Epidermal melanocyte (primary cell): ENCODE results near the gene UBALD1.

Source experiments
- DNase-seq: peaks from one replicate; pipeline ENCODE4 v3.0.0; 2011; ENCODE audit warnings: low spot score; ENCODE audit not compliant: insufficient read length

The UBALD1 gene

DNA sequence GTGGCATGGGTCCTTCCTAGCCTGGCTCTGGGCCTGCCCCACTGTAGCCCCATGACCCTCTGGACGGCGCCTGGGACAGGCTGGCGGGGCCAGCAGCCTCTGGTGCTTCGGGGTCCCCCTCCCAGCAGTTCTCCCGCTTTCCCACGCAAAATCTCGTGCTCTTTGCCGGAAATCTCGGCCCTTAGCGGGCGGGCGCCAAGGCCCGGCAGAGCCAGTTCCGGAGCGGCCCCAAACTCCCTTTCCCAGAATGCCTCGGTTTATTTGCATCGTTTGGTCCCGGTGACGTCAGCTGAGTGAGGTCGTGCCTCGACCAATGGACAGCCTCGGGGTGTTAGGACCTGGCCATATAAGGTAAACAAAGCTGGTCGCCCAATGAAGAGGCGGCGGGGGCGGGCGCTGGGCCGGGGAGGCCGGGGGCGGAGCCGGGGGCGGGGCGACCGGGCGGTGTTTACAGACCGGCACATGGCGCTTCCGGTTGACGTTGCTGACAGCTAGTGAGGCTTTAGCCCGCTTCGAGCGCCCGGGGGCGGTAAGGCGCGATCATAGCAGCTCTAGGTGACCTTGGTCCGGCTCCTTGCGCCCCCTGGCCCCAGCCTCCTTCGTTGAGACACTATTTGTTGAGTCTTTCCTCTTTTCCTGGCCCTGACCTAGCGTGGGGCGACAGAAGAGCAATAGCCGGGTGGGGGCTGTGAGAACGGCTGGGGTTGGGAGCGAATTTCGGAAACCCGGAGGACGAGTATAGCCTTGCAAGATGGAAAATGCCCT is 1.5 kb upstream of the UBALD1 start:
- peak; percentile 98 for DNase-seq

DNA sequence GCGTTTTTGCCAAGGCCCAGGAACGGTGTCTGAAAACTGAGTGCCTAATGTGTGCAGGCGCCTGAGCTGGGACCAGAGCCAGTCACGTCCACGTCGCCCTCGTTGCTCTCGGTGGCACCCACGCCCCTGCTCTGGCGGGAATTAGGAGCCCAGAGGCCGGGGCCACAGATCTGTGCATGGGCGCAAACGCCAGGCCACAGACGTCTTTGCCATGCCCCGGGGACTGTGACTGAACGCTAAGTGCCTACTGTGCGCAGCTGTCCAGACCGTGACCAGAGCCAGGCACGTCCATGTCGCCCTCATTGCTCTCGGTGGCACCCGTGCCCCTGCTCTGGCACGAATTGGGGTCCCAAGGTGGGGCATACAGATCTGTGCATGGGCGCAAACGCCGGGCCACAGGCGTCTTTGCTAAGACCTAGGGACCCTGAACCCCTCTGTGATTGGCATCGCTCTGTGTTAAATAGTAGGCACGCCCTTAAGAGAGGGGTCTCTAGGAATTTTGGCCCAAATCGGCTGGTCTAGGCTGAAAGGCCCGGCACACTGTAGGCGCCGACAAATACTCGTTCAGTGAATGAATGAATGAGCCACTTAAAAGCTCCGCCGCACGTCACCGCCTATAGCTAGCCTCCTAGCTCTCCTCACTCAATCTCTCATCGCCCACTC is 827 bp upstream of the UBALD1 start:
- no peak for DNase-seq

DNA sequence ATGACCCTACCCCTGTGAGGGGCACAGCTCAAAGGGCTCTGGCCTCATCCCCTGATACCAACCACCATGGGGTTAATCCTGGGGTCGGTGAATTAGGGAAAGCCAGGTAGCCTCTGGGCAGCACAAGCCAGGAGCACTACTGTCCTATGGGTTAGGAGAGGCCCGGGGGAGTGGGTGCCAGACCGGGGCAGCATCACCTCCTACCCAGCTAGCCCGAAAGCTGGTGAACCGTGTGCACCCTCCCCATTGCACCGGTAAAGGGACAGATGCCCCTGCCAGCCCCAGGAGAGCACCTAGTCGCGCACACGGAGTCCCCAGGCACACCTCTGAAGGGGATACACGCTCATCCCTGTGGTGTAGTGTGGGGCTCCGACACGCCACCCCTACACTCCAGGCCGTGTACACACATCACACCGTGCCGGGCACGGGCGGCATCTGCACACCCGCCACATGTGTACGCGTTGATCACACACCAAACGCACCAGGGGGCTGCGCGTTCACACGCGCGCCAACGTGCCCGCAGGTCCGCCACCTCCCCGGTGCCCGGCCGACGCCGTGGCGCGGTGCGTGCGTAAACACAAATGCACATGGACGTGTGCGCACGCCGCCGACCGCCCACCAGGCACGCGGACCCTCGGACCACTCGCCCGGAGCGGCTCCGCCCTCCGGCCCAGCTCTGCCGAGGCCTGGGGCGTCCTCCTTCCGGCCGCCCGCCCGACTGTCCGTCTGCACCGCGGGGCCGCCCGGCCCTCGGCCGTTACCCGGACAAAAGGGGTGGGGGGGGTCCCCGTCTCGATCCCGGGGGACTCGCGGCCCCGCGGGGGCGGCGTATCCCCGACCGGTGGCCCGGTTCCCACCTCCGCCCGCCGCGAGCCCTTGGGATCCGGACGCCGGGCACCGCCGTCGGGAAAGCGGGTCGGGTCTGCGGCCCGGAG is 785 bp downstream of the UBALD1 start:
- DNase-seq: no peak

DNA sequence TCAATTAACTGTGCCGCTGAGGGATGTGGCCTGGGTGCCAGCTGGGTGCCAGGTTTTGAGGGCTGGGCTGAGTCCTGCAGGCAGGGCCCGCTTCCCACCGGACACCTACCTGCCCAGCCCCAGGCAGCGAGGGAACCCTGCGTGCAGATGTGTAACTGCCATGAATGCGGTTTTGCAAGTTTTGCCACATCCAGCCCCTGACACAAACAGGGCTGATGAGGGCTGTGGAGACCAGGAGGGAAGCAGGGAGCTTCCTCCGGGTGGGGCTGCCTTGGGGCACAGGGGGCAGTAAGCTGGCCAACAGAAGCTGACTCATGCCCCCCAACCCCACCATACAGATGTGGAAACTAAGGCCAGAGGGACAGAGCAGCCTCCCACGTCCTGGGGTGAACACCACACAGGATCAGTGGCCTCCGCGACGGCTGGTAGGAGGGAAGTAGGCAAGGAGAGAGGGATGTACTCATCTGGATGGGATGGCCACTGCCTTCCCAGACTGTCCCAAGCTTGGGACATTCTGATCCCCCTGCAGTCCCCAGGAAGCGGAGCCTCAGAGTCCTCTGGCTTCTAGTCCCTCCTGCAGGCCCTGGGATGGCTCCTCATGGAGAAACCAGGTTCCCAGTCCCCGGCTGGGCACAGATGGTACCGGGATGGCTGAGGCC is 1.6 kb downstream of the UBALD1 start:
- DNase-seq: no peak

DNA sequence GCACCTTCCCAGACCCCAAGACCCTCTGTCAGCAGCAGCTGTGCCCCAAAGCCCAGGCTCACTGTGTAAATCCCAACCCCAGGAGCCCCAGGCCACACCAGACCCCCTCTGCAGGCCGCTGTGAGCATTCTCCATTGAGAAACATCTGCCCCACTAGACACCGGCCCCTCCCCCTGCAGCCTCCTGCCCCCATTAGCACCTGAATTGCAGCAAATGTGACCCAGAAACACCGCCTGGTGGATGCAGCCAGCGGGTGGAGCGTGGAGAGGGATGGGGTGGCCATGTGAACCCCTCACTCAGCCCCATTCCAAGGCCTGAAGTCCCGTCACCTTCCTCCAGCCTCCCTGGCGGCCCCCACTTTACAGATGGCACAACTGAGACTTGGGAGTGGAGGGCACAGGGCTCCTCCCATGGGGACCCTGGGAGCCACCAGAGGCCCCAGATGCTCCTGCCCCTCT is 2.2 kb downstream of the UBALD1 start:
- no peak for DNase-seq

DNA sequence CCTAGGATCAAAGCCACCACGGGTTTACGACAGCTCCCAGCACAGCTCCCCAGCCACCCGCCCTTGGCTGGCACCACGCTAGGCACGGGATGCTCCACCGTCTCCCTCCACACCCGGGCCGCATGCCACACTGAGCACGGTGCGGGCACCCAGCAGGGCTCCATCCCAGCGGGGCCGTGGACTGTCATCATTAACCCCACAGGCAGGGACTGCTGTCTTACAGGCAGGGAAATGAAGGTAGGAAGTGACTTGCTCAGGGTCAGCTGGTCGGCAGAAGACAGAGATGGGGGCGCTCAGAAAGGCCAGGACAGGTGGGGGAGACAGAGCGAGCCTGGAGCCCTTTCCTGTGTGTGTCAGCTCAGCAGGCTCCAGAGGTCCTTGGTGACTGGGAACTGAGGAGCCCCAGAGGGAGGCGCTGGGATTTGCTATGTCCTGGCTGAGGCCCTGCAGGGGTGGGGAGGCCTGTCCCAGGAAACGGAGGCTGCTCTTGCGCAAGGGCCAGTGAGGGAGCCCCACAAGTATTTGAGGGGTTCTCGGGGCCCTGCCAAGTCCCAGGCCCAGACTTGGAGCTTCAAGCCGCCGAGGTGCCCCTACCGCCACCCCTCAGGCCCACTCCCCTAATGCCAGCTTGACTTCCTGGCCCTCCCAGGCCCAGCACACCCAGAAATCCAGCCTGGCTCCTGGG is 3.2 kb downstream of the UBALD1 start:
- no peak for DNase-seq

DNA sequence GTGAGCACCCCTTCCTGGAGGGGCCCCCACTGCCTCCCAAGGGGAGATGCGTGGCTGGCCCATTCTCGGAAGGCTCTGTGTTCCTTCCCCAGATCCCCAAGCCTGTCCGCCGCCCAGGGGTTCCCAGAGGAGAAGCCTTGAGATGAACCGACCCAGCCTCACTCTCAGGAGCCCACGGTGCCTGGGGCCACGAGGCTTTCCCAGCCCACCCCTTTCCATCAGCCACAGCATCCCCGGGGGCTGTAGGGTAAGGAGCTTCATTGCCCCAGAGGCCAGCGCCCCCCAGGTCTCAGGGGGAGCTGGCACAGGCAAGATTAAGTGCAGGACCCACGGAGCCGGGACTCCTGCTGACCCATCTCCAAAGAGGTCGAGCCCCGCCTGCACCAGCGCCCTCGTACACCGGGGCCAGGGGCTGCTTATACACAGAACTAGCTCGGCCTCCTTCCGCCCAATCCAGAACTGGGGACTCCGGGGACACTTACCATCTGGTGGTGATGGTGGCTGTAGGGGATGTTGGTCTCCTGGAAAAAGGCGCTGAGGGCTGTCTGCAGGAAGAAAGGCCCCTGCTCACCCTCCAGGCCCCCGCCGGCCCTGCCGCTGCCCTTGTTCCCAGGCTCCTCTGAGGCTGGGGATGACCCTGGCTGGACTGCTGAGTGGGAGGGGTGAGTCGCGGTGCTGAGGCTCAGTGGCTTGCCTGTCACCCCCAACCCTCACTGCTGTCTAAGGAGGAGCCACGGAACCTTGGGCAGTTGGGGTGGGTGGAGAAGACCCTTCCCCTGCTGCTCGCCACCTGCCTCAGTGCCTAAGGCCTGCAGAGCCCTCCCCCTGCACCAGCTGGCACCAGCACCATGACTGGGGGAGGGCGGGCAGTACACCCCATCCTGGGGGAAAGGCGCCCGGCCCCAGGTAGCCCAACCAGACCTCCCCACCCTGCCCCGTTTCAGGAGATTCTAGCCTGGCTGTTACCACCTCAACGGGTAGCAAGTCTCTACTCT is 4.4 kb downstream of the UBALD1 start:
- DNase-seq: no peak

DNA sequence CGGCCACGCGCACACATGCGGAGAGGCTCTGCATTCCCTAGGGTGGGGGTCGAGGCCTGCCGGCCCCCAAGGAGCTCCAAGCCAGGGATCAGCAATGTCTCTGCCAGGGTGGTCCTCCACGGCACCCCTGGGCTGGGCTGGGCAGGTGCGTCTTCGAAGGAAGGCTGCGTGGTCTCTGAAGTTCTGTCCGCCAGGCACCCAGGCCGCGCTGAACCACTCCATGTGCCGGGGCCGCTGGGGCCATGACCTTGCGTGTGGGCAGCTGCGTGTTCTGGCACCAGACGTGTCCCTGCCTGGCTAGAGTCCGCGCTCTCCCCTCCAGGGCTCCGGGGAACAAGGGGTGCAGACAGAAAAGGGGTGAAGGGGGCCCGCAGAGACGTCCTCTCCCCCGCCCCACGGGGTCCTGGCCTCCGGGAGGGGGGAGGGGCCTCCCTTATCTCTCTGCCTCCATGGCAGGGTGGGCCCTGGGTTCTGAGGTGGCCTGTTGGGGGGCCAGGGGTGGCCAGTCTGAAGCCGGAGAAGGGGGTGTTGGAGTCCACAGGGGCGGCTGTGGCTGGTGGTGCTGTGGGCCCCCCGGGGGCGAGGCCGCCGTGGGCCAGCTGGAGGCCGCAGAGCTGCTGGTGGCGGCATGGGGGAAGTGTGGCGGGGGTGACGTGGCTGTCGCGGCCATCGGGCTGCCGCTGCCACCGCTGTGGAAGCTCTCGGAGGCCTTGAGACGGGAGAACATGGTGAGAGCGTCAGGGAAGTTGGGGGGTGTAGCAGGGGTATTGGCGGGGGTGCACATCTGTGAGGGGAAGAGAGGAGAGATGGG is 5.3 kb downstream of the UBALD1 start:
- DNase-seq: no peak

DNA sequence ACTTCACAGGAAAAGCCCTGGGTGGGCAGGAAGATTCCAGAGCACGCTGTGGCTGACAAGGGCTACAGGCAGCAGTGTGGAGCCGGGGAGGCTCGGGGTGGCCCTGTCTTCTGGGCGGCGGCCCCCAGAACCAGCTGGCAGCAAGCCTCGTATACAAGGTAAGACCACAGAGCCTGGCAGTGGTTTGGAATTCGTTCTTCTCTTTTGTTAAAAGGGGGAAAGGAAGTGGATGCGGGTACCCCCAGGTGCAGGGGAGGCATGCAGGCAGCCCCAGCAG is 6.0 kb downstream of the UBALD1 start:
- DNase-seq: no peak

DNA sequence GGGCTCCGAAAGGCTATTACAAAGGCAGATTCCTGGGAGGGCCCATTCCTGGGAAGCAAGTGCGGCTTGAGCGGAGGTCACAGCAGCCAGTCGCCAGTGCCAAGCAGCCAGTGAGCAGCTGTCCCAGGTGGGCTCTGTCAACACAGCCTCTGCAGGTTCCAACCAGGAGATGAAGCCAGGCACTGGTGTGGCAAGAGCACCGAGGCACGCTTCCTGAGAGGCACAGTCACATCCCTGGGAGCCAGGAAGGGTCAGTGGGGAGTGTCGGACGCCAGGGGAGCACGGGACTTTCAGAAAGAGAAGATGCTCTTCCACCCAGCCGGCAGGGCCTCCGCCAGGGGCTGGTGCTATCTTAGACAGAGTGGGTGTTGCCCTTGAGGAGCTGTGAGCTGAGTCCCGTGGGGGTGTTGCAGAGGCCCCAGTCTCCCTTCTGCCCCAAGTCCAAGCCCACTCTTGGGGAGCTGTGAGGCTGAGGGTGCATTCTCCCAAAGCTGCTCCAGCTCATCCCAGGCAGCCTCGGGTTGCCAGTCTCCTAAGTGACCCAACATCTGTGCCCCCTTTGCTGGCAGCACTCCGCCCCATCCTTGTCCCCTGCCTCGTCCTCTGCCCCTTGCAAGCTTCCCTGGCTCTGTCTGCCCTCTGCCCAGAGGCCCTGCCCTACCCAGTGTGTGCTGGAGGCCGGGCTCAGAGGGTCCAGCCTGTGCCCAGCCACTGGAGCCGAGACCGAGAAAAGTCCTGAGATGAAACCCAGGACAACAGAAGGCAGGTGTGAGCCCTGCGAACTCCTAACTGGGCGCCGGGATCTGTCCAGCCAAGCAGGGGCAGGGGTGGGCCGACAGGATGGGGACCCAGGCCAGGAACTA is 6.6 kb downstream of the UBALD1 start:
- no peak for DNase-seq

DNA sequence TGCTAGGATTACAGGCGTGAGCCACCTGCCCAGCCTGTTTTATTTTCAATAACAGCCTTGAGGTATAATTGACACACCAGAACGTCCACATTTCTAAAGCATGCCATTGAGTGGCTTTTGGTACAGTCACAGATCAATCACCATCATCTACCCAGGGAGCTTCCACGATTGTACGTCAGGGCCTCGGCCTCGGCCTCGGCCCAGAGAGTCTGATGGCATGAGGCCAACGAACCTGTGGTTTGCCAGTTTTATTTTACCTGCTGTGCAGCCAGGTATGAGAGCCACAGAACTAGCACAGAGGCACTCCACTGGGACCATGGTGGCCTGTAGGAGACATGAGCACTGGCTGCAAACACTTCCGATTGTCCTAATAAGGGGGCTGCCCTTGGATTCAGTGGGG is 8.3 kb downstream of the UBALD1 start:
- no peak for DNase-seq

DNA sequence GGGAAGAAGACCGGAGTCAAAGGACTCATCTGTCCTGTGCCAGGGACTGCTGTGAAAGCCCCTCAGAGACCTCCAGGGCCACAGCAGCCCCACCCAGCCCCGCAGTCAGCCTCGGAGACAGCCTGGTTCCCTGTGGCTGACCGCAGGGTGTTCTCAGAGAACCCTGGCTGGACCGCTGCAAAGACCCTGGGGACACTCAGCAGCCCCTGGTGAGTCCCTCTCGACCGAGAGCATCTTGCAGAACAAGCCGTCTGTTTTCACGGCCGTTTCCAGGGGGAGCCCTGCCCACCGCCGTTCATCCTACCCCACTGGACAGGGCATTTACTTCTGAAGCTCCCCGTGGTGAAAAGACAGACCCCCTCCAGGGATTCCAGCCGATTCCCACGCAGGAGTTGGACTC is 10.3 kb downstream of the UBALD1 start:
- no peak for DNase-seq

DNA sequence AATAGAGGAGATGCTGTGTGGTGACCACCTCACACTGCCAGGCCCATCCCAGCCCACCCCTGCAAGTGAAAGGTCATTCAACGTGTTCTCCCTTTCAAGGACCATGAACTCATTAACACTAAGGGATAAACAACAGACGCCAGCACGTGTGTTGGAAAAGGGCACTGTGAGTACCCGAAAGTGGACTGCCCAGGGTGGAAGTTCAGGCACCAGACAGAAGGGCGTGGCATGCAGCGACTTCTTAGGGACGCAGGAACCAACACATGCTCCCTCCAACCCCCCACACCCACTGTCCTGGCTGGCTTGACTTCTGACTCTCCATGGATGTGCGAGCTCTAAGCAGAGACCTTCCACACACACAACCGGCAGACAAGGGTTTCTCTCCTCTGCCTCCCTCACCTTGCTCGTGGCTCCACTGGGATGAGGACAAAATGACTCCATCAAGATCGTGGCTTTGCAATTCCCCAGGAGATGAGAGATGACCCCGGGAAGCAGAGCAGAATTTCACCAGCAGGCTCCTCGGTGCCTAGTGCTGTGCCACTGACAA is 11.0 kb downstream of the UBALD1 start:
- no peak for DNase-seq

DNA sequence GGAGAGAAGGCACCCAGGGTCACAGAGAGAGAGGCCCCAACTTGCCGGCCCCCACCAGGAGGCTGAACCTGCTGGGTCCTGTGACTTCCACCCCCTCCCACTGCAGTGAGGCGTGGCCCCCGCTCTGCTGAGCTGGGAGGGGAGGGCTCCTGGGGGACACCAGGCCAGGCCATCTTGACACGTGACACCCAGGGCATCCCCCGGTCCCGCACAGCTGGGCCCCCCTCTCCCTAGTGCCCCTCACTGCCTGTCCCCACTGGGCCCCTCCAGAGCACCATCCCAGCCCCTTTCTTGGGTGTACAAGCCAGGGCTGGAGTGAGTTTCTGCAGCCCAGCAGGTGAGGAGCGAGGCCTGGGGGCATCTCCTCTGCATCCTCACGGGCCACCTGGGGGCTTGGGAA is 12.4 kb downstream of the UBALD1 start:
- no peak for DNase-seq

DNA sequence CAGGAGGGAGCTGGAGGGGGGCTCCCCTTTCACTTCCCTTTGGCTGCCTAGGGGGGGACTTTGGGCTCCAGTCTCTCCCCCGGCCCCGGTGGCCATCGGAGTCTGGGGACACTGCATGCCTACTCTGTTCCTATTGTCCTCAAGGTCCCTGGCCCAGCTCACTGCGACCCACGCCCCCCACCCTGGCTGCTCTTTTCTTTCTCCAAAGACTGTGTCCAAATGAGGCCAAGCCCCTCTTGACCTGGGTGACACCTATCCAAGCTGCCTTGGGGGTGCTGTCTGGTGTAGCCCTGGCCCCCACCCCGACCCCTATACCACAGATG is 12.9 kb downstream of the UBALD1 start:
- DNase-seq: no peak

DNA sequence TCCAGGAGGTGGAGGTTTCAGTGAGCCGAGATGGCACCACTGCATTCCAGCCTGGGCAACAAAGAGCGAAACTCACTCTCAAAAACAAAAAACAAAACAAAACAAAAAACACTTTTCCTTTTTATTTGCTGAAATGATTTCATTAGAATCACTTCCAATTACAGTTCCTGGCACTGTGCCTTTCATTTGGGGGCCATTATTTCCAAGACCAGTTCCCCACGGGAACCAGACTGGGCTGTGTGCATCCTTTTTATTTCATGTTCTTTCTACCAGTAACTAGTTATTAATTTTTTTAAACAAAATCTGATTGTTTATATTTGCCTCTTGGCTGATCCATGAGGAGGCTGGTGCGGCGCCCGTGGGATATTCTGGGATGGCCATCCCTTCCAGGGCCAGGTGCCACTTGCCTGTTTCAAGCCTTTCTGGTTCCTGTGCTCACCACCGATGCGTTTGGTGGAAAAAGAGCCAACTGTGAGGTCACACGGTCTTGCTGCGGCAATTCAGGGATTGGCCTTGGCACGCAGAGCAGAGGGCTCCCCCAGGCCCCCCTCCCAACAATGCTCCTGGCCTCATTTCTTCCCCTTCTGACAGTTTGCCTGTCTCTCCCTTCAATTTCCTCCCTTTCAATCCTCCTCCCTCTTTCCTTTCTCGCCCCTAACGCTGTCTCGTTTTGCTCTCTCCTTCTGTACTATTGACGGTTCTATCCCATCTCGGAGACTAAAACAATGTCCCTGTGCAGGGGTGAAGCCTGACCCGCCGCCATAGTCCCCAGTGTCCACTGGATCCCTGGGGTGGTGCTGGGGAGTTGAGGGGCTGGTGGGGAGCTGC is 13.4 kb downstream of the UBALD1 start:
- DNase-seq: no peak

DNA sequence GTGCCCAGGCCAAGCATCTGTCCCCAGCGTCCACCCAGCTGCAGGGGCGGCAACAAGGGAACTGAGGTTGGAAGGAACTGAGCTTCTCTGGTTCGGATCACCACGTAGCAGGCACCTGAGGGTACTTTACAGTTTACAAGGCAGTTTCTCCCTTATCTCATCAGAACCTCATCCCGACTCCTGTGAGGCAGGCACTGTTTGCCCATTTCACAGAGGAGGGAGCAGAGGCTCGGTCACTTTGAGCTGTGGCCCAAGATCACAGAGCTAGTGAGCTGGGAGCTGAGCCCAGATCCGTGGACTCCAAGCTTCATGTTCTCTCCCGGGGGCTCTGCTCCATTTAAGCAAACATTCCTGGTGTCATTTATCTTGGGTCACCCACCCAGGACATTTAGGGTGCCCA is 15.1 kb downstream of the UBALD1 start:
- DNase-seq: no peak
